GM13976 (cell line): ENCODE results near the gene MACROD1.

Experiments
- DNase-seq: peaks from one replicate; pipeline ENCODE4 v3.0.0; 2012; ENCODE audit warnings: low spot score
- in situ Hi-C: fragments of 300-500 bp; cut with MboI; formaldehyde crosslinking; loops from one replicate; pipeline ENCODE4 v1.12.0; 2022; ENCODE audit warnings: low sequenced_read_pairs, mixed read lengths, inconsistent platforms; ENCODE audit not compliant: unreplicated experiment
- TF ChIP-seq, protein P1 (sequence below): IDR thresholded peaks from 2 replicates; pipeline ENCODE4 v1.5.1; 2012; ENCODE audit warnings: borderline replicate concordance, mild to moderate bottlenecking; ENCODE audit not compliant: insufficient read depth; ENCODE audit errors: extremely low read depth, missing control alignments, control extremely low read depth

MACROD1 gene

DNA sequence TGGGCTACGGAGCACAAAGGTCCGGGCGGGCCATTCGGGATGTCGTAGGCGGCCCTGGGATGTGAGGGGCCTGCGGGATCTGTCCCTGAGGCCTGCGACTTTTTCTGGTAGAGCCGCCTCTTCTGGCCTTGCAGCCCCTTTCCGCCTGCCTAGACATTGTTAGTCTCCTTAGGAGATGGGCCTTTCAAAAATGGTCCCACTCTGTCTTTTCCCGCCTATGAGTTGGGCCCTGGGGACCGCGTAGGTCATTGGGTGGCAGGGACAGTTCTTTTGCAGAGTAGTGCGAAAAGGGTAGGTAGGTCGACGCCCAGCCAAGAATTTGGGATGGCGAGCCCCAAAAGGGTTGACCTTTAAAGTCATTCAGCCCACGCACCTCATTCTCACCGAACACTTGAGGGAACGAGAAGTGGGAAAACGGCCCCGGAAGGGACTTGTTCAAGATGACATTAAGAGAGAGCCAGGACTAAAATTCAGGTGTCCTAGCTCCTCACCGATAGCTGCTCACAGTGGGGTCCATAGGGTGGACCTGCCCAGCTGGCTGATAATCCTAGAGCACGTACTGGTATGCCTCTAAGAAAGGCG, 178.9 kb downstream of the MACROD1 start:
- no peak for DNase-seq
- in situ Hi-C loops, result loop anchor here (25.0 kb wide), 1 partner anchor 300 kb away; the partner anchor contains the start of genes BAD, GPR137 and KCNK4
- TF ChIP-seq, protein P1, sequence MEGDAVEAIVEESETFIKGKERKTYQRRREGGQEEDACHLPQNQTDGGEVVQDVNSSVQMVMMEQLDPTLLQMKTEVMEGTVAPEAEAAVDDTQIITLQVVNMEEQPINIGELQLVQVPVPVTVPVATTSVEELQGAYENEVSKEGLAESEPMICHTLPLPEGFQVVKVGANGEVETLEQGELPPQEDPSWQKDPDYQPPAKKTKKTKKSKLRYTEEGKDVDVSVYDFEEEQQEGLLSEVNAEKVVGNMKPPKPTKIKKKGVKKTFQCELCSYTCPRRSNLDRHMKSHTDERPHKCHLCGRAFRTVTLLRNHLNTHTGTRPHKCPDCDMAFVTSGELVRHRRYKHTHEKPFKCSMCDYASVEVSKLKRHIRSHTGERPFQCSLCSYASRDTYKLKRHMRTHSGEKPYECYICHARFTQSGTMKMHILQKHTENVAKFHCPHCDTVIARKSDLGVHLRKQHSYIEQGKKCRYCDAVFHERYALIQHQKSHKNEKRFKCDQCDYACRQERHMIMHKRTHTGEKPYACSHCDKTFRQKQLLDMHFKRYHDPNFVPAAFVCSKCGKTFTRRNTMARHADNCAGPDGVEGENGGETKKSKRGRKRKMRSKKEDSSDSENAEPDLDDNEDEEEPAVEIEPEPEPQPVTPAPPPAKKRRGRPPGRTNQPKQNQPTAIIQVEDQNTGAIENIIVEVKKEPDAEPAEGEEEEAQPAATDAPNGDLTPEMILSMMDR, result no peak

DNA sequence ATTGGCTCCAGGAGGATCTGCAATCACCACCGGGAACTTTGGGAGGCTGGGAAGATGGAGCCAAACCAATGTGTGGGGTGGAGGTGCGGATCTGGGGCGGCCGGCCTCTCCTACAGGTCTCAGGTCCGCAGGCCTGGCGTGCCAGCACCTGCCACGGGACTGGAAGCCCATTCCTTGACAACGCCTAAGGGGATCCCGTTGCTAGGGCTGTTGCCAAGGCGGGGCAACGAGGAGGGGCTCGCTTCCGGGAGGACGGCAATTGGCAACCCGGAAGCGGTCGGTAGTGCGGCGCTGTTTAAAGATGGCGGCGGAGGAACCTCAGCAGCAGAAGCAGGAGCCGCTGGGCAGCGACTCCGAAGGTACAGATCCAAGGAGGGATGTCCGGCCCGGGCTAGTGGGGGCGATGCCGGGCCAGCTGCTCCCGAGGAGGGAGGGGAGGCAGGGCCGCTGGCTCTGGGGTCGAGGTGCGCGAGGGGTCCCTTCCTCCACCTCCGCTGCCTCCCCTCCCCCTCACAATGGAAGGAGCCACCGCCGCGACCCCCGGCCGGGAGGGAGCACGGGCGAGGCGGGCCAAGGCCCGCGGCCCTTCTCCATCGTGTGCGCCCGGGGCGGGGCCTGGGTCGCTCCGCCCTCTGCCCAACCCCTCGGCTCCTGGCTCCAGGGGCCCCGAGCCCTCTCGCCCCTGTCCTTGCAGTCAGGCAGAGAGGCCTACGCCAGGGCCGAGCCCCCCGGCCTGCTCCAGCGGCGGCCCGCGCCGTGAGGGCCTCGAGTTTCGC, 179.6 kb downstream of the MACROD1 start, which contains the start of gene OTUB1:
Gene OTUB1, plus strand, starts transcription at position 283 of the 776 bp plus-strand sequence. Its CDS starts 19 bp downstream, at position 302.
- peak; percentile 96 for DNase-seq
- in situ Hi-C loops, result loop anchor here (25.0 kb wide), 1 partner anchor 301 kb away; the partner anchor contains the start of genes BAD, GPR137 and KCNK4
- TF ChIP-seq, protein P1, result no peak

DNA sequence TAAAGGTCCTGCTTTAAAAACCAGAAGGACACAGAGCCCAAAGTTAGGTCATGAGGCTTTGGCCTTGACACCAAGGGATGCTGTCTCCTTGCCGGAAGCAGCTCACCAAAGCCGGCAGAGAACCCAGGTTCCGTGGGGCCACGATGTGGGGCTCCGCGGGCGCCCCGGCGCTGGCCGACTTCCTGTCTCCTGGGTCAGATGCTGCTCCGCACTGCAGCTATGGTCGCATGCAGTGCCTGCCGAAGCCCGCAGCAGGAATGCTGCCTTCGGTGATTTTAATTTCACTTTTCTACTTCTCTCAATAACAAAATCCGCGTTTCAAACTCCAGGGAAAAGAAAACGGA, 180.1 kb downstream of the MACROD1 start:
- TF ChIP-seq, protein P1, result no peak
- in situ Hi-C loops, result loop anchor here (25.0 kb wide), 1 partner anchor 302 kb away; the partner anchor contains the start of genes BAD, GPR137 and KCNK4
- DNase-seq, result peak; percentile 83

DNA sequence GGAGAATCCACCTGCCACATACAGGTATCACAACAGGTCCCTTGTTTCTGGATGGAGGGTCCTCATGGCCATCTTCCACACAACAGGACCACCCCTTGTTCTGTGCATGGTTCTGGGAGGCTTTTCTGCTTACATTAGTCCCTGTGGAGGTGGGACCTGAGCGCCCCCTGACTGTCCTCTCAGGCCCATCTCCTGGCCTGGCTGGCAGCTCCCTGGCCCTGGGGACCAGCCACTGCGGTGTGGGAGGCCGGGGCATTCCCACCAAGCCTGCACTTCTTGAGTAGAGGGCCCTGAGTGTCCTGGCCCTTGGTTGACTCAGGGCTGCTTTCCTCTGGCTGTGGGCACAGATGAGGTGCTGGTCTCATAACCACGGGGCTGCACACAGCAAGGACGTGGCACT, 186.5 kb downstream of the MACROD1 start:
- TF ChIP-seq, protein P1, result no peak
- in situ Hi-C loops, result loop anchor here (25.0 kb wide), 1 partner anchor 308 kb away; the partner anchor contains the start of genes BAD, GPR137 and KCNK4
- DNase-seq, result no peak

DNA sequence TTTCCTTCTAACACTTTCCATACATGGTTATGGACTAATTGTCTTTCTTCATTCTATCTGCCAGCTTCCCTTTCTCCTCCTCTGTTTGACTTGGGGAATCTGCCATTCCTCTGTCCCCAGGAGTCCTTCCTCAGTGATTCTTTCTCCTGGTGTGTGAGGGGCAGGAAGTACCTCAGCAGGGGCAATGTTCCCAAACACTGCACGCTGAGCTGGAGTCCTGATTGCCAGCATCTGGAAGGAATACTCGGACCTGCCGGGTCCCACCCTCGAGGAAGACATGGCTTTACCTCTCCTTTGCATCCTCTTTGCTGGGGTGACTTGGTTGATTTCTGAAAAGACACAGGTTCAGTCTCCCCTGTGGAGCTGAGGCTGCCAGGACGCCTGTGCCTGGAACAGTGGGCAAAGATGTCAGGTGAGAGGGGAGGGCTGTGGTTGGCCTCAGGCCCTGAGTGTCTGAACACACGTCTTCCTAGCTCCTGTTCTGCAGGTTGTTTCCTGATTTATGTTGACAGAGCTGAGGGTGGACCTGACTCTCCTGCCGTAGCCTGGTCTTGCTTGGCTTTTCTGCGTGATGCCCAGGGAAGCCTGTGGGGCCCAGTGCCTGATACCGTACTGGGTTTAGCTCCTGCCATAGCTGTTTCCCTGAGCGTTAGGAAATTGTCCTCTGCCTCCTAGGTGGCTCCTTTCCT, 187.2 kb downstream of the MACROD1 start:
- in situ Hi-C loops, result loop anchor here (25.0 kb wide), 1 partner anchor 309 kb away; the partner anchor contains the start of genes BAD, GPR137 and KCNK4
- TF ChIP-seq, protein P1, result no peak
- DNase-seq, result no peak
